Astrocyte of the spinal cord (primary cell): ENCODE data around the gene PKHD1.
A peak's percentile ranks its signal among the peaks of the same experiment; 100 is the strongest.

Experiments
- DNase-seq: peaks from one replicate; pipeline ENCODE4 v3.0.0; 2011; ENCODE audit warnings: low read depth, low spot score
- H3K4me3 ChIP-seq: 2 replicates; pipeline ENCODE4 v1.5.1; 2011; ENCODE audit warnings: low read depth, mild to moderate bottlenecking, low read length, moderate library complexity
- CTCF ChIP-seq: IDR thresholded peaks from 2 replicates; pipeline ENCODE4 v1.5.1; 2012; ENCODE audit warnings: low read depth, mild to moderate bottlenecking, low read length, inconsistent platforms
- in situ Hi-C: cut with HindIII; loops from 2 replicates; pipeline ENCODE4 v1.10.0; 2017; ENCODE audit warnings: low sequenced_read_pairs

PKHD1 gene

DNA sequence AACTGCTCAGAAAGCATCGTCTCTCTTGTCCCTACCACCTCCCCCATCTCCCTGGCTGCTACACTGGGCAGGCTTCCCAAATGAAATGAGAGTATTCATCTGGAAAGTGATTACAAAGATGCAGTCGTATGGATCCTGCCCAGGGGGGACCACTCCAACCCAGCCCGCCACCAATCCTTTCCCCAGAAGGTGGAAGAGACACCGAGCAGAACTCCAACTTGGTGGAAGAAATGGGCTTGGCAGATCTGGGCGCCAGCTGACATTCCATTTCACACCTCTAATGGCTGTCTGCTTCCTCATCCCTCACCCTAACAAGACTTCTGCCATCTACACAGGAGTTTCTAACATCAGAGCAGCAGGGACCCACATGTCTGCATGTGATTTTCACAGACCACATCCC is 12.7 kb downstream of the PKHD1 start:
- DNase-seq = no peak
- no peak for TF ChIP-seq CTCF
- no peak overlapping the region for H3K4me3 ChIP-seq
- in situ Hi-C loops = no loop called here

DNA sequence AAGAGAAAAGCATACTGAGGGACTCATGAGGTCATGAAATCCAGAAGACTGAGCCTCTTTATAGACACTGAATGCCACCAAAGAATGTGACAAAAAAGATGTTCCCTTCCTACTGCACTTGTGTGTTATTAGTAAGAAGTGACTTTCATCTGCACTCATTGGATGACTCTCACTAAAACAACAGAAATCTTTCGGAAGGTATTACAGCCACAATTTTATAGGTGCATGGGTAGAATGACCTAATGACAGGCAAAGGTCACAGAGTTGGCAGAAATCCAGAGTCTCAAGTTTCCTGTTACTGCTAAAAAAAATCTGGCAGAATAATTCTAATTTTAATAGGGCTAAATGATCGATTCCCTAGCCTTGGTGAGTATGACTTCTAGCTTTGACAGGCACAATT is 13.3 kb downstream of the PKHD1 start:
- H3K4me3 ChIP-seq = no peak overlapping the region
- DNase-seq = no peak
- no peak for TF ChIP-seq CTCF
- in situ Hi-C loops = no loop called here

DNA sequence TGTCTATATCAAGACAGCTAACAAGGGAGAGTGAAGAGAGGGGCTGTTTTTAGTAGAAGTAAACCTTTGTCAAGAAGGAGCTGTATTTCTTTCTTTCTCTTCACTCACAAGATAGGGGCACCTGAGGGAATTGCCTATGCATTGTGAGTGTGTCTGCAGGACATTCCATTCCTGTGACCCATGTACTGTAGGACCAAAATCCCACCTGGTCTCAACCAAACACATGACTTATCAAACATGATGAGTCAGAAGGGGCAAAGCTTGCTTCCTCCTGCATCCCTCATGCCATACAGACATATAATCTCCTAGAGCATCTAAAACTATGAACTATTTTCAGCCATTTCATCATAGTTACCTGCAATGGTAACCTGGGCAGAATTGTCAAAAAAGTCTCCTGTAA is 21.8 kb downstream of the PKHD1 start:
- no peak for DNase-seq
- TF ChIP-seq CTCF = no peak
- in situ Hi-C loops = no loop called here
- no peak overlapping the region for H3K4me3 ChIP-seq

DNA sequence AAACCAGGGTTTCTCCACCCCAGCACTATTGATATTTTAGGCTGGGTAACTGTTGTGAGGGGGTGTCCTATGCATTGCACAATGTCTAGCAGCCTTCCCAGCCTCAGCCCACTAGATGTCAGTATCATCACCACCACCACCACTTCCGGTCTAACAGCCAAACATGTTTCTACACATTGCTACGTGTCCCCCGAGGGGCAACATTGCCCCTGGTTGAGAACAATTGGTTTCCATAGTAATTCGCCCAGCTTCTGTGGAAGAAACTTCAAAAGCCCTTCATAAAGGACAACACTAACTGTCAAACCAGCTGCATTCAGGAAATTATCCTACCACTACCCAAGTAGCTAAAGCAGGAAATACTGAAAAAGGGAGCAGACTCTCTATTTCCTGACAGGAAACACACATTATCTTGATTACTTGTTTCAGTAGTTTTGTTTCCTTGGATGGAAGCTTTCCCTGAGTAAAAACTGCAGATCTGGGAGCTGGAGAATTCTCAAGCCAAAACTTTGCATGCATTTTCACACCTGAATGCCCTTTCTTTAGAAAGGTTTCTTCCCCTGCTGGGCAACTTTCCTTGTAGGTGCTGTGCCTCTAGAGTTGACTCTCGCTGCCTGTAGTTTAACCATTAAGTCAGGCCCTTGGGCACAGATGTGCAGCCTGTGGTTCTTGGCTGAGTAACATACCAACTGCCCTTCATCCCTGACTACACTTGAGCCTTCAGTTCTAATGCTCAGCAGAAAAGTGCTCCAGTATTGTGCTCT is 23.6 kb downstream of the PKHD1 start:
- peak; percentile 6 for DNase-seq
- peak; percentile 46 for TF ChIP-seq CTCF
- no peak overlapping the region for H3K4me3 ChIP-seq
- in situ Hi-C loops = no loop called here

GRCh38 chr6:52061481-52061880 is 25.9 kb downstream of the PKHD1 start:
- TF ChIP-seq CTCF = no peak
- no peak for DNase-seq
- in situ Hi-C loops = no loop called here
- H3K4me3 ChIP-seq = no peak overlapping the region

- no peak for TF ChIP-seq CTCF
- no peak overlapping the region for H3K4me3 ChIP-seq
Observed at GRCh38 chr6:52059821-52060220, 27.6 kb downstream of the PKHD1 start.

More at GRCh38 chr6:52059821-52060220, 27.6 kb downstream of the PKHD1 start:
- no peak for DNase-seq
- in situ Hi-C loops = no loop called here
